Kidney epithelial cell (primary cell): Measurements from ENCODE around the gene XYLT2. TPM values are rescaled to one million over a fixed set of nuclear protein-coding genes. Genes with fewer than 3 reads are reported as not detected.

Experiments
- DNase-seq: peaks from one replicate; pipeline ENCODE4 v3.0.0-alpha.2; 2010; ENCODE audit warnings: low read depth
- H3K27me3 ChIP-seq: 2 replicates; pipeline ENCODE4 v1.6.0; 2011; ENCODE audit warnings: low read length; ENCODE audit not compliant: control insufficient read depth, insufficient read depth
- H3K36me3 ChIP-seq: 2 replicates; pipeline ENCODE4 v1.5.1; 2011; ENCODE audit warnings: low read length; ENCODE audit not compliant: control insufficient read depth, insufficient read depth
- H3K4me3 ChIP-seq: 2 replicates; pipeline ENCODE4 v1.5.1; 2011; ENCODE audit warnings: low read depth, mild to moderate bottlenecking, control low read depth, low read length
- total RNA-seq: library from RNA; depleted of rRNA; stranded (reverse); fragments of >200 nt; gene quantifications from 2 replicates; pipeline ENCODE4 v1.2.3, GENCODE V29; 2015
- TF ChIP-seq, protein P1 (sequence below): IDR thresholded peaks from 2 replicates; pipeline ENCODE4 v1.5.1; 2011; ENCODE audit warnings: mild to moderate bottlenecking, moderate library complexity, low read length, control low read depth, inconsistent platforms; ENCODE audit not compliant: insufficient read depth, poor library complexity, severe bottlenecking

Gene XYLT2
- total RNA-seq, 1 donor from 2014 or later: 30.2 TPM

DNA sequence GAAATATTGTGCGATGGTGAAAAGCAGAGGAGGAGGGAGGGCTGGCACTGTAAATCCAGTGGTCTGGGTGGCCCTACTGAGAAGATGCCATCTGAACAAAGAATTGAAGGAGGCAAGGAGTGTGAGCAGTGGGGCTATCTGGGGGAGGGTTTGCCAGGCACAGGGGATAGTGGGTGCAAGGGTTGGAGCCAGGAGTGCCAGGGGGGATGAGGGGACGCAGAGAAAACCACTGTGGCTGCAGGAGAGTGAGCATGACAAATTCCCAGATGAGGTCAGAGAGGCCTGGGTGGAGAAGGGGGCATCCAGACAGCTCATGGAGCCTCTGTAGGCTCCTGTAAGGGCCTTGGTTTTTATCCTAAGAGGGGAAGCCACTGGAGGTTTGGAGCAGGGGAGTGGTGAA, 4.8 kb downstream of the XYLT2 start:
- no peaks in the 10 kb centered on the region for H3K36me3 ChIP-seq
- no peak overlapping the region for H3K4me3 ChIP-seq
- TF ChIP-seq, protein P1, sequence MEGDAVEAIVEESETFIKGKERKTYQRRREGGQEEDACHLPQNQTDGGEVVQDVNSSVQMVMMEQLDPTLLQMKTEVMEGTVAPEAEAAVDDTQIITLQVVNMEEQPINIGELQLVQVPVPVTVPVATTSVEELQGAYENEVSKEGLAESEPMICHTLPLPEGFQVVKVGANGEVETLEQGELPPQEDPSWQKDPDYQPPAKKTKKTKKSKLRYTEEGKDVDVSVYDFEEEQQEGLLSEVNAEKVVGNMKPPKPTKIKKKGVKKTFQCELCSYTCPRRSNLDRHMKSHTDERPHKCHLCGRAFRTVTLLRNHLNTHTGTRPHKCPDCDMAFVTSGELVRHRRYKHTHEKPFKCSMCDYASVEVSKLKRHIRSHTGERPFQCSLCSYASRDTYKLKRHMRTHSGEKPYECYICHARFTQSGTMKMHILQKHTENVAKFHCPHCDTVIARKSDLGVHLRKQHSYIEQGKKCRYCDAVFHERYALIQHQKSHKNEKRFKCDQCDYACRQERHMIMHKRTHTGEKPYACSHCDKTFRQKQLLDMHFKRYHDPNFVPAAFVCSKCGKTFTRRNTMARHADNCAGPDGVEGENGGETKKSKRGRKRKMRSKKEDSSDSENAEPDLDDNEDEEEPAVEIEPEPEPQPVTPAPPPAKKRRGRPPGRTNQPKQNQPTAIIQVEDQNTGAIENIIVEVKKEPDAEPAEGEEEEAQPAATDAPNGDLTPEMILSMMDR: no peak
- H3K27me3 ChIP-seq: no peaks in the 10 kb centered on the region
- no peak for DNase-seq

DNA sequence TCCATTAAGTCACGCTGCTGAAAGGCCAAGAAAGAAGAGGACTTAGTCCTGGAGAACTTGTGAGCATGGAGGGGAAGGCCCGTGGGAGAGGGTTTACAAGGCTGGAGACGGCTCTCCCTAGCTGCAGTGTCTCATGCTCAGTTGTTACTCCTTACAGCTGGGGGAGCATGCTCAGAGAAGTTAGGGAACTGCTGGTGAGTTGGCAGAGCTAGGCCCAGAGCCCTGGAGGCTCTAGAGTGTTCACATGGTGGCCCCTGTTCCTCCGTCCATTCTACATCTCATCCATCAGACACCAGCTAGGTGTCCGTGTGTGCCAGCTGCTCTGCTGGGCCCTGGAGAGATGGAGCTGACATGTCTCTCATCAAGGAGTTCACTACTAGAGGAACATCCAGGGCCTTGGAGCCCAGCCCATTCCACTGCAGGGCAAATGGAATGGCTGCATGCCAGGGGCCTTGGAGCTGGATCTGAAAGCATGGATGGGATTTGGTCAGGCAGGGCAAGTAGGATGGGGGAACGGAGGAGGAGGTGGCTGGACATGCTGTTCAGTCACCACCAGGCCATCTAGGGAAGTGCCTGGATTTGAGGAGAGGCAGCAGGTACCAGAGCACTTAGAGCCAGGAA, 6.3 kb downstream of the XYLT2 start:
- TF ChIP-seq, protein P1: no peak
- no peak overlapping the region for H3K4me3 ChIP-seq
- DNase-seq: no peak

DNA sequence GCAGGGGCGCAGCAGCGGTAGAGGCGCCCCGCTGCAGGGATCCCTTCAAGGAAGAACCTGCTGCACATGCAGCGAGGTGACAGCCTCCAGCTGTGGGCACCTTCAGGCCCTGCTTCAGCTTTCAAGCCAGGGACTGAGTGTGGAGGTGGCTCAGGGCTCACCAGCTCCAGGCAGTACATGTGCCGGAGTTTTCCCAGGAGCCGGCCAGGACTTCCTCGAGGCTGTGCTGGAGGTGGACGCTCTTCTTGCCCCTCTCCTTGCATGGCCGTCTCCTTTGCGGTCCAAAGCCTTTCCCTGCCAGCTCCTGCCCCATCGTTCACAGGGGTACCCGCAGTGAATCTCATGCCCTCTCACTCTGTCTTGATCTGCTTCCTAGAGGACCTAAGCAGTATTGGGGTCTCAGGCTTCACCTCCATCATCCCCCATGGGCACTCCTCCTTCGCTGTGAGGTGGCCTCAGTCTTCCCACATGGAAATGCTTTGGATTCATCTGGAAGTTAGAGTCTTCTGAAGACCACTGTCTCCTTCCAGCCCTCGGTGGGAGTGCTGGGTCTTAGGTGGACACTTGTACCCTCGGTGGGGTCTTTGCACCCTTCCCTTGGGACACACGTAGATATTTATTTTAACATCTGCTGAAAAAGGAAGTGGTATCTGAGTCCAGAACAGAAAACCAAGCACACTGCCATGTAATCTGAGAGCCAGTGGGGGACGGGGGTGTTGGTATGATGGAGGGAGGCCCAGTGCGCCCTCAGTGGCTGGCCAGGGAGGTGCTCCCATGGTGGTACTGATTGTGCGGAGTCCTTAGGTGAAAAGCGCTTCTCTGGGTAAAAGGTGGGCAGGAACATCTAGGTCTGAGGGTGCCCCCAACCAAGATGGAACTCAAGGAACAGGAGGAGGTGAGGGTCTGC, 7.0 kb downstream of the XYLT2 start:
- TF ChIP-seq, protein P1: no peak
- H3K4me3 ChIP-seq: no peak overlapping the region
- no peak for DNase-seq
- H3K27me3 ChIP-seq: no peaks in the 10 kb centered on the region
- no peaks in the 10 kb centered on the region for H3K36me3 ChIP-seq

More for the DNA sequence above, 6.3 kb downstream of the XYLT2 start:
- Histone ChIP-seq H3K36me3 (no peaks in the 10 kb centered on the region), H3K27me3 (no peaks in the 10 kb centered on the region)

DNA sequence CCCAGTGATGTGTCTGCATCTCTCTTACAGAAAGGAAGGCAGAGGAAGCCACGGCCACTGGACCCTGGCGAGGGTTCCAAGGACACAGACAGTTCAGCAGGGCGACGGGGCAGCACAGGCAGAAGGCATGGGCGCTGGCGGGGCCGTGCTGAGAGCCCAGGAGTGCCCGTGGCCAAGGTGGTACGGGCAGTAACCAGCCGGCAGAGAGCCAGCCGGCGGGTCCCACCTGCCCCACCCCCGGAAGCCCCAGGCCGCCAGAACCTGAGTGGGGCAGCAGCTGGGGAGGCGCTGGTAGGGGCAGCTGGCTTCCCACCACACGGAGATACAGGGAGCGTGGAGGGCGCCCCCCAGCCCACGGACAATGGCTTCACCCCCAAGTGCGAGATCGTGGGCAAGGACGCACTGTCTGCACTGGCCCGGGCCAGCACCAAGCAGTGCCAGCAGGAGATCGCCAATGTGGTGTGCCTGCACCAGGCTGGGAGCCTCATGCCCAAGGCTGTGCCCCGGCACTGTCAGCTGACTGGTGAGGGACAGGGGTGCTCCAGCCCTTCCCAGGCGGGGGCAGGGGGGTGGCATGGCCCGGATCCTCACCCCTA, 7.8 kb downstream of the XYLT2 start:
- Histone ChIP-seq H3K4me3 (no peak overlapping the region), H3K36me3 (no peaks in the 10 kb centered on the region), H3K27me3 (no peaks in the 10 kb centered on the region)
- TF ChIP-seq, protein P1: no peak
- no peak for DNase-seq

DNA sequence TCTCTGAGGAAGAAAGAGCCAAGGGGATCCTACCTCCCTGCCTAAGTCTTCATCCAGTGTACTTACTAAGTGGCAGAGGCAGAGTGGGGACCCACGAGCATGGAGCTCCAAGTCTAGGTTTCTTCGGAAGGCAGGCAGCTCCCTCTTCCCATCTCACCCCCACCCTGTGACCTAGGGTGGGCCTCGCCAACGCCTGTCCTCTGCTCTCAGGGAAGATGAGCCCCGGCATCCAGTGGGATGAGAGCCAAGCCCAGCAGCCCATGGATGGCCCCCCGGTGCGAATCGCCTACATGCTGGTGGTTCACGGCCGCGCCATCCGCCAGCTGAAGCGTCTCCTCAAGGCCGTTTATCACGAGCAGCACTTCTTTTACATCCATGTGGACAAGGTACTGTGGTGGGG, 8.3 kb downstream of the XYLT2 start:
- H3K36me3 ChIP-seq: no peaks in the 10 kb centered on the region
- no peak for DNase-seq
- H3K27me3 ChIP-seq: no peaks in the 10 kb centered on the region
- no peak overlapping the region for H3K4me3 ChIP-seq
- TF ChIP-seq, protein P1: no peak
